Adrenal gland (tissue), 12 donors: ENCODE data around the gene CGNL1. TPM values are rescaled to one million over a fixed set of nuclear protein-coding genes. Genes with fewer than 3 reads are reported as not detected.

Source experiments
- DNase-seq, 7 donors: peaks; one replicate each; pipeline ENCODE4 v3.0.0-alpha.2; 2019 to 2020
- H3K27ac ChIP-seq, 5 donors: fragments of 200-600 bp; sonication (generic) in 4 of 5; 1 replicate in 3 of 5; 2 replicates in 2 of 5; pipeline versions ENCODE4 v1.5.1 to v1.8.0; 2016 to 2020; ENCODE audit warnings: mild to moderate bottlenecking in 1 of 5
- H3K27me3 ChIP-seq: fragments of 200-600 bp; 2 replicates; pipeline ENCODE4 v1.8.0; 2021
- H3K36me3 ChIP-seq, 2 donors: fragments of 200-600 bp; replicated peaks in 1 of 2; 1 replicate in 1 of 2; 2 replicates in 1 of 2; pipeline versions ENCODE4 v1.5.1 to v1.8.0; 2018 to 2022
- H3K4me1 ChIP-seq, 2 donors: fragments of 200-600 bp; replicated peaks in 1 of 2; 1 replicate in 1 of 2; 2 replicates in 1 of 2; pipeline versions ENCODE4 v1.5.1 to v1.8.0; 2018 to 2021
- H3K4me3 ChIP-seq, 4 donors: fragments of 200-600 bp; sonication (generic) in 3 of 4; one replicate each; pipeline ENCODE4 v1.5.1; 2016 to 2018
- H3K9me3 ChIP-seq, 3 donors: fragments of 200-600 bp; sonication (generic) in 1 of 3; replicated peaks in 1 of 3; 1 replicate in 2 of 3; 2 replicates in 1 of 3; pipeline versions ENCODE4 v1.5.1 to v1.8.0; 2016 to 2021
- CTCF ChIP-seq, 6 experiments: fragments of 450-650 bp in 4 of 6; fragments of 200-600 bp in 2 of 6; sonication (generic) in 1 of 6; IDR thresholded peaks; 1 replicate in 5 of 6; 2 replicates in 1 of 6; pipeline versions ENCODE4 v1.5.1 to v1.8.0; 2016 to 2021; ENCODE audit warnings: antibody characterized with exemption in 6 of 6, mild to moderate bottlenecking in 2 of 6, moderate library complexity in 1 of 6
- POLR2A ChIP-seq, 2 donors: fragments of 450-650 bp; IDR thresholded peaks; one replicate each; pipeline ENCODE4 v1.6.1; 2017; ENCODE audit warnings: antibody characterized with exemption in 2 of 2, mild to moderate bottlenecking in 2 of 2, moderate library complexity in 1 of 2
- WGBS, 4 donors: extraction: QIAGEN DNeasy Blood & Tissue Kit in 2 of 4; methylation state at CpG; one replicate each; pipeline versions ENCODE4 v1.1.5 to v1.1.7; 2013 to 2017; 5-methylcytosine and 5-hydroxymethylcytosine counted together
- intact Hi-C, 2 donors: fragments of 100-400 bp; cut with DNase I; formaldehyde crosslinking; loops; one replicate each; pipeline versions ENCODE4 v1.14.1 to v1.15.0; 2022 to 2023
- polyA plus RNA-seq, 3 donors: library from polyadenylated mRNA; stranded (reverse); fragments of 200-250 nt in 2 of 3; fragments of 350-450 nt in 1 of 3; fragmentation: Illumina TruSeq in 1 of 3; extraction: RNeasy Lipid Tissue Mini Kit (QIAGEN cat#74804) in 1 of 3; gene quantifications; one replicate each; pipeline ENCODE4 v1.2.3, GENCODE V29; 2013 to 2014
- total RNA-seq, 9 donors: library from RNA; depleted of rRNA in 4 of 9; stranded (reverse); fragments of >200 nt in 4 of 9; fragments of 120-200 nt in 1 of 9; fragmentation: NEBNext Ultra II Directional in 1 of 9; extraction: Animal tissue kit (Norgen Biotek cat#: 25700) in 1 of 9; gene quantifications; one replicate each; pipeline versions ENCODE4 v1.1.0 to v1.2.4, GENCODE V29; 2013 to 2023
- donor health status: healthy with polysubstance abuse.
- donor health status: Bipolar disorder and iron deficiency.
- donor health status: DM: yes; HTN: yes; CAD: no.
- donor health status: DM: no; HTN: no; CAD: no.
- donor health status: DM: no; HTN: no; CAD: no.
- donor health status: DM: yes; HTN: yes; CAD: no.

CGNL1 gene
- total and polyA plus RNA-seq, 12 donors, result 5.2 to 49.5 (median 22.0) TPM

DNA sequence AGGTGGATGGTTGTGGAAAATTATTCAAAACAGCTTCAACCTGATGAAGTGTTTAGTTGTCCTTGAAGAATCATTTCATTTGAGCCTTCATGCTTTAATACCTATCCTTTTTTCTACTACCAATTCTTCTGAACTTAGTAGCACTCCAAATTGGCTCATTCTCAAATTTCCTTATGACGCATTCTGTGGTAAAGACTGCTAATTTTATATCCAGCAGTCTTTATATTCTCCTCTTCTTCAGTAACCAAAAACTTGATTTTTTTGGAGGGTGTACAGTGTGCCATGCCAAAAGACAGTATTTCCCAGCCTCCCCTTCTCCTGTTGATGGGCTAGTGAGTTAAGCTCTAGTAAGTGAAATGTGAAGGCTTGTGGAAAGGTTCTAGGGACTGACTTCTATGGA, 25.2 kb downstream of the CGNL1 start:
- H3K9me3 ChIP-seq, result no peaks in the 10 kb centered on the region
- WGBS, 4 donors, result 96 to 99% (median 97%) methylated on average over 1 of the region's 1 CpG
- H3K4me1 ChIP-seq, result no peaks in the 10 kb centered on the region
- no peaks in the 10 kb centered on the region for H3K36me3 ChIP-seq
- no peaks in the 10 kb centered on the region for H3K27me3 ChIP-seq
- no peak overlapping the region for H3K4me3 ChIP-seq
- no peak for TF ChIP-seq POLR2A (IDR thresholded peaks at IDR 0.05)
- TF ChIP-seq CTCF (IDR thresholded peaks at IDR 0.05), result no peak
- intact Hi-C loops, result no loop called here
- no peak for DNase-seq
- H3K27ac ChIP-seq, result no peak overlapping the region

DNA sequence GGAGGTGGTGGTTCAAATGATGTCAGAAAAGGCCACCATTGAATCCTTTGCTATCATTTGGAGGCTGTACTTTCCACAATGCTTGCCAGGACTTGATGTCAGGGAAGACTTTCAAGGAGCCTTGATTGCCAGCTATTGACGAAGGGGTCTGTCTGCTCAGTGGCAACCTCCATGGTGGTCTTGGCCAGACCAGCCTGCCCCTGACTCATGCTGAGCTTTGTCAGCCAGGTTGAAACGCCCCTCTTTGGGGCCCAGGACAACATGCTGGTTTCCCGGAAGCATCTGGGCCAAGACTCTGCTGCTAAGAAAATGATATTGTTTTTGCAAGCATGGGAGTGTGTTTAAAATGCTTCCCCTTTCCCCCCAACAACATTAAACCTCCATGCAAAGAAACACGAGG, 26.7 kb downstream of the CGNL1 start:
- no peaks in the 10 kb centered on the region for H3K36me3 ChIP-seq
- TF ChIP-seq POLR2A (IDR thresholded peaks at IDR 0.05), result no peak
- no peak for TF ChIP-seq CTCF (IDR thresholded peaks at IDR 0.05)
- no peaks in the 10 kb centered on the region for H3K27me3 ChIP-seq
- peak overlapping the region in 1 of 5 donors; percentile 10 for H3K27ac ChIP-seq
- no peaks in the 10 kb centered on the region for H3K4me1 ChIP-seq
- no peak overlapping the region for H3K4me3 ChIP-seq
- intact Hi-C loops, result no loop called here
- no peak for DNase-seq
- no peaks in the 10 kb centered on the region for H3K9me3 ChIP-seq
- WGBS, 4 donors, result 59 to 63% (median 62%) methylated on average over 4 of the region's 4 CpGs

- TF ChIP-seq CTCF (IDR thresholded peaks at IDR 0.05), result no peak
- no peak for TF ChIP-seq POLR2A (IDR thresholded peaks at IDR 0.05)
- no peaks in the 10 kb centered on the region for H3K27me3 ChIP-seq
- intact Hi-C loops, result no loop called here
- no peaks in the 10 kb centered on the region for H3K36me3 ChIP-seq
- no peaks in the 10 kb centered on the region for H3K4me1 ChIP-seq
- H3K27ac ChIP-seq, result peak overlapping the region in 1 of 5 donors; percentile 10
- no peaks in the 10 kb centered on the region for H3K9me3 ChIP-seq
- 66 to 81% (median 77%) methylated on average over 5 of the region's 5 CpGs for WGBS, 4 donors
- no peak overlapping the region for H3K4me3 ChIP-seq
- no peak for DNase-seq
These were observed 27.4 kb downstream of the CGNL1 start for GRCh38 chr15:57403566-57404325.

DNA sequence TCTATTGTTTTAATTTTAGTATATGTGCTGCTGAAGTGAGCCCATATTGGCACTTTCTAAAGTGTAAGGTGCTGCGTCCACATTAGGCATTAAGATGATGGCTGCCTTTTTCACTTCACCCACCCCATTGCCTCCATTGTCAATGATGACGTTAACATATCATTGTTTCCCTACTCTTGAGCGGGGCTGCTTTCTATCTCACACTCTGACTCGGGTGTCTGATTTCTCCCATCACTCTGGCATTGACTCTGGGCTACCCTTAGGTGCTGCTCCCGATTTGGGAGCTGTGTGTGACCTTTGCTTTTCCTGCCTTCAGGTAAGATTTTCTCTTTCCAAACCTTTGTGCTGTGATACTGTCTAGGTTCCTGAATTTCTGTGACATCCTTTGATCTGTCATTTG, 28.8 kb downstream of the CGNL1 start:
- TF ChIP-seq POLR2A (IDR thresholded peaks at IDR 0.05) (no peak), CTCF (IDR thresholded peaks at IDR 0.05) (no peak)
- 71 to 81% (median 75%) methylated on average over 5 of the region's 5 CpGs for WGBS, 4 donors
- H3K4me1 ChIP-seq, result no peaks in the 10 kb centered on the region
- DNase-seq, result no peak
- no peak overlapping the region for H3K27ac ChIP-seq
- no peaks in the 10 kb centered on the region for H3K36me3 ChIP-seq
- no peaks in the 10 kb centered on the region for H3K9me3 ChIP-seq
- intact Hi-C loops, result no loop called here
- H3K4me3 ChIP-seq, result no peak overlapping the region
- no peaks in the 10 kb centered on the region for H3K27me3 ChIP-seq
